Spleen (tissue), 7 donors: Measurements from ENCODE around the gene GRK5.

Experiments used
- CTCF ChIP-seq, 11 experiments: fragments of 200-600 bp in 7 of 11; fragments of 450-650 bp in 4 of 11; sonication (generic) in 4 of 11; IDR thresholded peaks in 8 of 11; conservative IDR thresholded peaks in 3 of 11; 1 replicate in 7 of 11; 2 replicates in 4 of 11; pipeline versions ENCODE4 v1.4.0 to v1.8.0; 2016 to 2021; ENCODE audit warnings: antibody characterized with exemption in 11 of 11, inconsistent platforms in 4 of 11, mild to moderate bottlenecking in 1 of 11
- POLR2A ChIP-seq, 3 donors: fragments of 450-650 bp; IDR thresholded peaks; one replicate each; pipeline ENCODE4 v1.5.1; 2017; ENCODE audit warnings: antibody characterized with exemption in 3 of 3, mild to moderate bottlenecking in 1 of 3
- donor health status: DM: no; HTN: no; CAD: no; lungs with moderate emphysema.
- donor health status: DM: no; HTN: no; CAD: no.
- donor health status: DM: no; HTN: no; CAD: no.

DNA sequence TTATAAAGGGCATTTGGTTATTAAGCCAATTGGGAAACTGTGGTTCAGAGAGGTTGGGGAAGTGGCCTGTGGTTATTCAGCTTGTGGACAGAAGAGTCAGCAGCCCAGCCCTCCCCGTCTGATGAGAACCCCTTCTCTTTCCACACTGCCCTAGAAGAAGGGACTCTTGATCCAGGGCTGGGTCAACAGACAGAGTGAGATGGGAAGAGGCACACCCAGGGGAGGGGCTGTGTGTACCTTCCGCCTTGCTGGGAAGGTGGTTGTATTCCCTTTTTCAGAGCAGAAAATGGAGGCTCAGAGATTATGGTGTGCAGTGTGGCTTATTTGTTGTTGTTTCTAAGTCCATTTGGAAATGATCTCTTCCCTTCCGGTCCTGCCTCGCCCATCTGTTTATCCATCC, 103.4 kb downstream of the GRK5 start:
- TF ChIP-seq CTCF (IDR thresholded peaks at IDR 0.05 in 8 of 11, conservative IDR thresholded peaks at IDR 0.05 in 3 of 11): no peak
- no peak for TF ChIP-seq POLR2A (IDR thresholded peaks at IDR 0.05)
